ENCODE data around the gene MCRIP1.

MCRIP1 gene

GRCh38 chr17:81812571-81813370 is 20.3 kb downstream of the MCRIP1 start:
- Histone ChIP-seq H3K4me1 (peaks cover 10 to 75% (median 62%) of the 10 kb centered on the region in 10 experiments; a peak in 19 of 20 replicates), H3K27ac (peak overlapping the region in 4 of 11 experiments; percentile 24 to 59 (median 46); a peak in 4 of 22 replicates), H3K4me3 (no peak overlapping the region; a peak in 1 of 20 replicates), H4K20me1 (peaks cover 0 to 11% (median 0%) of the 10 kb centered on the region in 11 experiments; a peak in 4 of 22 replicates), H3K9me3 (replicated peaks in 1 of 11) (no peaks in the 10 kb centered on the region), H3K4me2 (peak overlapping the region; percentile 30 to 92 (median 86); a peak in 21 of 22 replicates), H3K36me3 (no peaks in the 10 kb centered on the region), H3K27me3 (peaks cover 0 to 21% (median 6%) of the 10 kb centered on the region in 11 experiments; a peak in 13 of 22 replicates), H3K9ac (peak overlapping the region in 5 of 11 experiments; percentile 35 to 61 (median 53); a peak in 6 of 22 replicates)
- no peak for TF ChIP-seq Cebpa-rat (IDR thresholded peaks at IDR 0.05)

- peaks cover 11 to 83% (median 70%) of the 10 kb centered on the region in 10 experiments; a peak in 19 of 20 replicates for H3K4me1 ChIP-seq
- H4K20me1 ChIP-seq: peaks cover 0 to 18% (median 0%) of the 10 kb centered on the region in 11 experiments; a peak in 8 of 22 replicates
- TF ChIP-seq Cebpa-rat (IDR thresholded peaks at IDR 0.05): no peak
- H3K36me3 ChIP-seq: no peaks in the 10 kb centered on the region
- peak overlapping the region; percentile 30 to 92 (median 86); a peak in 21 of 22 replicates for H3K4me2 ChIP-seq
- H3K9ac ChIP-seq: peak overlapping the region in 5 of 11 experiments; percentile 35 to 61 (median 53); a peak in 7 of 22 replicates
- H3K9me3 ChIP-seq (replicated peaks in 1 of 11): no peaks in the 10 kb centered on the region
- H3K4me3 ChIP-seq: no peak overlapping the region; a peak in 1 of 20 replicates
- H3K27ac ChIP-seq: peak overlapping the region in 5 of 11 experiments; percentile 24 to 59 (median 44); a peak in 7 of 22 replicates
- peaks cover 6 to 30% (median 14%) of the 10 kb centered on the region in 11 experiments; a peak in 21 of 22 replicates for H3K27me3 ChIP-seq
Measured at GRCh38 chr17:81811705-81812570, 21.2 kb downstream of the MCRIP1 start.

DNA sequence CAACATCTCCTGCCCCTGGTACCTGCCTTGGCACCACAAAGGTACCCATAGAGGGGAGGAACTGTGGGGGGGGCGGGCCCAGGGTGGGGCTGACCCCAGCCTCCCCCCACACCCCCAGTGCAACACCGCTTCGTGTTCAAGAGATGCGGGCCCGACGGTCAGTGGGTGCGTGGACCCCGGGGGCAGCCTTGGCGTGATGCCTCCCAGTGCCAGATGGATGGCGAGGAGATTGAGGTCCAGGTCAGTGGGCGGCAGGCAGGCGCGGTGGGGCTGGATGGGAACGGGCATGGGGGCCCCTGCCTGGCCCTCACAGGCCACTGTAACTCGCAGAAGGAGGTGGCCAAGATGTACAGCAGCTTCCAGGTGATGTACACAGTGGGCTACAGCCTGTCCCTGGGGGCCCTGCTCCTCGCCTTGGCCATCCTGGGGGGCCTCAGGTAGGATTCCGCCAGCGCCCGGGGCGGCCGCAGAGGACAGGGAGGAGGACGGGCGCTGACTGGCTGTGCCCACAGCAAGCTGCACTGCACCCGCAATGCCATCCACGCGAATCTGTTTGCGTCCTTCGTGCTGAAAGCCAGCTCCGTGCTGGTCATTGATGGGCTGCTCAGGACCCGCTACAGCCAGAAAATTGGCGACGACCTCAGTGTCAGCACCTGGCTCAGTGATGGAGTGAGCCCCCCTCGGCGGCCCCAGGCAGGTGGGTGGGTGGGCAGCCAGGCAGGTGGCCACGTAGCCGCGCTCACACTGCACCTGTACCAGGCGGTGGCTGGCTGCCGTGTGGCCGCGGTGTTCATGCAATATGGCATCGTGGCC is 22.0 kb downstream of the MCRIP1 start:
- Histone ChIP-seq H3K9me3 (replicated peaks in 1 of 11) (no peaks in the 10 kb centered on the region), H3K36me3 (no peaks in the 10 kb centered on the region), H3K9ac (no peak overlapping the region), H3K4me2 (peak overlapping the region in 9 of 11 experiments; percentile 61 to 92 (median 86); a peak in 18 of 22 replicates), H3K27ac (no peak overlapping the region), H4K20me1 (peaks cover 0 to 25% (median 0%) of the 10 kb centered on the region in 11 experiments; a peak in 8 of 22 replicates), H3K4me3 (no peak overlapping the region), H3K27me3 (peaks cover 13 to 38% (median 22%) of the 10 kb centered on the region in 11 experiments), H3K4me1 (peaks cover 11 to 89% (median 73%) of the 10 kb centered on the region in 10 experiments; a peak in 19 of 20 replicates)
- TF ChIP-seq Cebpa-rat (IDR thresholded peaks at IDR 0.05): no peak

GRCh38 chr17:81810476-81810875 is 22.6 kb downstream of the MCRIP1 start:
- H3K4me1 ChIP-seq: peaks cover 11 to 88% (median 73%) of the 10 kb centered on the region in 10 experiments; a peak in 19 of 20 replicates
- H3K4me2 ChIP-seq: peak overlapping the region in 1 of 11 experiments; percentile 21; a peak in 1 of 22 replicates
- no peak overlapping the region for H3K9ac ChIP-seq
- no peak for TF ChIP-seq Cebpa-rat (IDR thresholded peaks at IDR 0.05)
- peaks cover 19 to 44% (median 28%) of the 10 kb centered on the region in 11 experiments for H3K27me3 ChIP-seq
- H3K4me3 ChIP-seq: no peak overlapping the region
- H3K36me3 ChIP-seq: no peaks in the 10 kb centered on the region
- H4K20me1 ChIP-seq: peaks cover 0 to 30% (median 0%) of the 10 kb centered on the region in 11 experiments; a peak in 8 of 22 replicates
- no peaks in the 10 kb centered on the region for H3K9me3 ChIP-seq (replicated peaks in 1 of 11)
- no peak overlapping the region for H3K27ac ChIP-seq

- peaks cover 28 to 53% (median 37%) of the 10 kb centered on the region in 11 experiments for H3K27me3 ChIP-seq
- no peaks in the 10 kb centered on the region for H3K9me3 ChIP-seq (replicated peaks in 1 of 11)
- H3K27ac ChIP-seq: no peak overlapping the region
- peaks cover 11 to 79% (median 65%) of the 10 kb centered on the region in 10 experiments; a peak in 19 of 20 replicates for H3K4me1 ChIP-seq
- peaks cover 0 to 30% (median 0%) of the 10 kb centered on the region in 11 experiments; a peak in 9 of 22 replicates for H4K20me1 ChIP-seq
- no peak overlapping the region for H3K4me3 ChIP-seq
- H3K4me2 ChIP-seq: peak overlapping the region in 5 of 11 experiments; percentile 21 to 84 (median 81); a peak in 6 of 22 replicates
- H3K9ac ChIP-seq: 0 out of 22 replicates have a peak overlapping the region, but pooled peaks of 1 of the 11 experiments have one; percentile 29
- H3K36me3 ChIP-seq: no peaks in the 10 kb centered on the region
- TF ChIP-seq Cebpa-rat (IDR thresholded peaks at IDR 0.05): no peak
Measured at GRCh38 chr17:81809556-81809998, 23.5 kb downstream of the MCRIP1 start.

DNA sequence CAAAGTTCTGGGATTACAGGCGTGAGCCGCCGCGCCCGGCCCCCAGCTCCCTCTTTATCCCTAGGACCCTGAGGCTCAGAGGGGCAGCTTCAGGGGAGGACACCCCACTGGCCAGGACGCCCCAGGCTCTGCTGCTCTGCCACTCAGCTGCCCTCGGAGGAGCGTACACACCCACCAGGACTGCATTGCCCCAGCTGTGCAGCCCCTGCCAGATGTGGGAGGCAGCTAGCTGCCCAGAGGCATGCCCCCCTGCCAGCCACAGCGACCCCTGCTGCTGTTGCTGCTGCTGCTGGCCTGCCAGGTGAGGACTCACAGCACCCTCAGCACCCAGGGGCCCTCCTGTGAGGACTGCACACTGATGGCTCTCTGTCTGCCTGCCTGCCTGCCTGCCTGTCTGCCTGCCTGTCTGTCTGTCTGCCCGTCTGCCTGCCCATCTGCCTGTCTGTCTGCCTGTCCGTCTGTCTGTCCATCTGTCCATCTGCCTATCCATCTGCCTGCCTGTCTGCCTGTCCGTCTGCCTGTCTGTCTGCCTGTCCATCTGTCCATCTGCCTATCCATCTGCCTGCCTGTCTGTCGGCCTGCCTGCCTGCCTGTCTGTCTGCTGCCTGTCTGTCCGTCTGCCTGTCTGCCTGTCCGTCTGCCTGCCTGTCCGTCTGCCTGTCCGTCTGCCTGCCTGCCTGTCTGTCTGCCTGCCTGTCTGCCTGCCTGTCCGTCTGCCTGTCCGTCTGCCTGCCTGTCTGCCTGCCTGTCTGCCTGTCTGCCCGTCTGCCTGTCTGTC is 24.1 kb downstream of the MCRIP1 start:
- no peak for TF ChIP-seq Cebpa-rat (IDR thresholded peaks at IDR 0.05)
- Histone ChIP-seq H3K4me2 (peak overlapping the region in 9 of 11 experiments; percentile 24 to 84 (median 65); a peak in 15 of 22 replicates), H3K4me3 (no peak overlapping the region), H3K9me3 (replicated peaks in 1 of 11) (no peaks in the 10 kb centered on the region), H4K20me1 (peaks cover 0 to 30% (median 0%) of the 10 kb centered on the region in 11 experiments; a peak in 9 of 22 replicates), H3K9ac (0 out of 22 replicates have a peak overlapping the region, but pooled peaks of 2 of the 11 experiments have one; percentile 29 to 33), H3K36me3 (no peaks in the 10 kb centered on the region), H3K27me3 (peaks cover 34 to 59% (median 44%) of the 10 kb centered on the region in 11 experiments), H3K4me1 (peaks cover 11 to 73% (median 59%) of the 10 kb centered on the region in 10 experiments; a peak in 19 of 20 replicates), H3K27ac (no peak overlapping the region)

DNA sequence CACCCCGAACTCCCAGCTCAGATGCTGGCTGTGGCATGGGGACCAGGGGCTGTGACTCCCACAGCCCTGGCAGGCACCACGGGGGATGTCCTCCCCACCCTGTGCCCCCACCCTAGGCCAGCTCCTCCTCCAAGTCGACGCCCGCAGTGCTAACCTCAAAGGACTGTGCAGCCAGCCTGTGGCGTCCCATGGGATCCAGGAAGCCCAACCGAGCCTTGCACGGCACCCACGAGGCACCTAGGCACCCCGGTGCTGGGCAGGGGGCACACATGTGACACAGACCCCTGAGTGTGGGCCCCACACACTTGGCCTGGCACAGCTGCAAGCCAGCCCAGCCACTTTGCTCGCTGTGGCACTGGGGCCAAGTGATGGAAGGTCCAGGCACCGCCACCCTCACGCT is 25.3 kb downstream of the MCRIP1 start:
- Histone ChIP-seq H3K4me3 (no peak overlapping the region), H3K36me3 (no peaks in the 10 kb centered on the region), H3K9ac (peak overlapping the region in 2 of 11 experiments; percentile 2 to 12; a peak in 2 of 22 replicates), H3K27me3 (peaks cover 46 to 71% (median 55%) of the 10 kb centered on the region in 11 experiments), H3K9me3 (replicated peaks in 1 of 11) (no peaks in the 10 kb centered on the region), H4K20me1 (peaks cover 0 to 38% (median 0%) of the 10 kb centered on the region in 11 experiments; a peak in 9 of 22 replicates), H3K4me2 (peak overlapping the region in 9 of 11 experiments; percentile 6 to 84 (median 65); a peak in 18 of 22 replicates), H3K4me1 (peaks cover 17 to 68% (median 55%) of the 10 kb centered on the region in 10 experiments; a peak in 19 of 20 replicates), H3K27ac (no peak overlapping the region)
- no peak for TF ChIP-seq Cebpa-rat (IDR thresholded peaks at IDR 0.05)

Data from BLaER1 treated with 17β-estradiol and CSF1 and Interleukin-3, amounts not matched to agents 10 nM and 100 nM (cell line).